Activated T-cell treated with anti-CD3 and anti-CD28 coated beads for 48 hours (primary cell): Measurements from ENCODE around the gene SH3TC1.

Source experiments
- DNase-seq: peaks from one replicate; pipeline ENCODE4 v3.0.0-alpha.2; 2020; ENCODE audit warnings: low read depth

The SH3TC1 gene

DNA sequence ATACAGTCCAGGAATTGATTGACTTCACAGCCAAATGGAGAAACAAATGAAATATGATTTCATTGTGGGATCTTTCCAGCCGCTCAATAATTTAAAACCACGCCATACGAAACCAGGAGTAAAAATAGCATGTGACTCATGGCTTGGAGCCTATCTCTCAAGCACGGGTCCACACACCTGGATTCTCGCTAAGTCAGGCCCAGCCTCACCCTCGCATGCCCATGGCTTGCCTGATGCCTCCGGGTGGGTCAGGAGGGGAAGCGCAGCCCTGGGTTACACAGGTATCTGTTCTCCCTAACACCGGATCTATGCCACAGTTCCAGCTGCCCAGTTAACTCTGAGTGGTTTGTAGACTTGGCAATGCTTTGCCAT is 34.9 kb upstream of the SH3TC1 start:
- DNase-seq, result no peak

DNA sequence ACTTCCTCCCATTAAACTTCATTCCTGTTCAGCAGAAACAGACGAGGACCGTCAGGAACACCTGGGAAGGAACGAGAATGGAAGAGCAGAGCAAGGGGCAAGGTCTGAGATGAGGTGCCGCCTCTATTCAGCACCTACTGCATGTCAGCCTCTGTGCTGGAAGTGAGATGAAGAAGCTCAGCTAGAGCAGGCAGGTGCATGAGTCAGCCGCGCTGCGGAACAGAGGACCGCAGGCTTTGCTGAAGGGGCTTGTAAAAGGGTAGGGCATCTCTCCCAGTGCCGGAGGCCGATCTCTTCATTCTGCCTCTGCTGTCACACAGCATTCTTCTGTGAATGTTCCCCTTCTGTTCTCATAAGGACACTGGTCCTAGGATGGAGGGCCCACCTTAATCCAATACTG is 34.4 kb upstream of the SH3TC1 start:
- no peak for DNase-seq

DNA sequence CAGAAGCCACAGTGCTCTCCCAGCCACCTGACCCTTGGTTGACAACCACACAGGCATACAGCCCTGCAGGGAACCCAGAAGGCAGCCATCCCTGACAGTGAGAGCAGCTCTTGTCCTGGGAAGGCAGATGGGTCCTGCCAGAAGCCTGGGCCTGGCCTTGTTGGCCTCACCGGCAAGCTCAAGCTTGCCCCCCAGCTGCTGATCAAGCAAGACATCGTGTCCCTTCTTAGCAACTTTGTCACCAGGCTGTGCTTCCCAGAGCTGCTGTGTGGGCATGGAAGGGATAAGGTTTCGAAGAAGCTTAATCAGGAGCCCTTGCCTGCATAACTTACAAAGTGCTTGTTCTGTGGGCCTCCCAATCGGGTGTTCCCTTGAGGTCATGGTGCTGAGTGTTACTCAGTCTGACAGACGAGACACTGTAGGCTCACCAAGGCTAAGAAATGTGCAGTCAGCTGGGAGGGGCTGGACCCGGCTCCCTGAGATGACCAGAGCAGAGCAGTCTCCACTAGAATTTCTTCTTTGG is 33.7 kb upstream of the SH3TC1 start:
- no peak for DNase-seq

DNA sequence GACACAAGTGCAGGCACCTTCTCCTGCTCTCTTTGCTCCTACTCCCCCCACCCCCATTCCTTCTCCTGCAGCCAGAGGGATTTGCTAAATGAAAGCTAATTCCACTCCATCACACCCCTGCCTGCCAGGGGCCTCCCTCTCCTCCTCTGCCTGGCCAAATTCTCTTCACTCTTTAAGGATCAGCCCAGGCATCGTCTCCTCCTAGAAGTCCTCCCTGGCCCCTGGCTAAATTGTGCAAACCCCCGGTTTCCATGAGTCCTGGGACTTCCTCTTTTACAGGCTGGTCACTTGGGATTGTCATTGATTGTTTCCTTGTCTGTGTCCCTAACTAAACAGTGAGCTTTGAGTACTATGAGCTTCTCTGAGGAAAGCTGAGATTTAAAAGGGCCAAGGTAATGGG is 31.8 kb upstream of the SH3TC1 start:
- DNase-seq, result no peak

DNA sequence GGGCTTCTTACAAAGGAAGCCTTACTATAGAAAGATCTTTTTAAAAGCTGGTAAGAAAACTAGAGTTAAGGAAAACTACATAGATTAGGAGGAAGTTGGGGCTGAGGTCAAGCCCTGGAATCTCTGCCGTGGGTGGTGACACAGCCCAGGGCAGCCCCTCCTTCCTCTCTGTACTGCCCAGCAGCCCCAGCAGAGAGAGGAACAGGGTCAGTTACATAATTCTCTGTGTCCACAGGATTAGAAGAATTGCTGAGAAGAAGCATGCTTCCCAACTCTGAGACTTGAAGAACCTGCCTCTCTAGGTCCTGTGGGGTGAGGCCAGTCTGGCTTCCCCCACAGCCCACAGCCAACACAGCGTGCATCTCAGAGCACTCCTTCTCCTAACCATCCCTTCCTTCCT is 31.3 kb upstream of the SH3TC1 start:
- no peak for DNase-seq

DNA sequence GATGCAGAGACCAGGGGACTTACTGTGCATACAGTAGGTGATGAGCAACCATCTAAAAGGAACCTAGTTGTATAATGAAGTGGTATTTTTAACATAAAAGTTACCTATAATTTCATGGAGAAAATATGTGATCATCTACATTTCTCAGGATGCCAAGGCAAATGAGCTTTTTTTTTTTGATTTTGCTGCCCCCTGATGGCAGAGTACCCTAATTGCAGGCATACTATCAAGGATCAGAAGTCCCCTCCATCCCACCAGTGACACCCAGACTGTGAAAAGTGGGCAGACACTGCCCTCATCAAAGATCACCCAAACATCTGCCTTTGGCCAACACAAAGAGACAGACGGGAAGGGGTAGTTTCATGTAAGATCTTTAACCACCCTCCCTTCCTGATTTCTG is 30.9 kb upstream of the SH3TC1 start:
- no peak for DNase-seq

DNA sequence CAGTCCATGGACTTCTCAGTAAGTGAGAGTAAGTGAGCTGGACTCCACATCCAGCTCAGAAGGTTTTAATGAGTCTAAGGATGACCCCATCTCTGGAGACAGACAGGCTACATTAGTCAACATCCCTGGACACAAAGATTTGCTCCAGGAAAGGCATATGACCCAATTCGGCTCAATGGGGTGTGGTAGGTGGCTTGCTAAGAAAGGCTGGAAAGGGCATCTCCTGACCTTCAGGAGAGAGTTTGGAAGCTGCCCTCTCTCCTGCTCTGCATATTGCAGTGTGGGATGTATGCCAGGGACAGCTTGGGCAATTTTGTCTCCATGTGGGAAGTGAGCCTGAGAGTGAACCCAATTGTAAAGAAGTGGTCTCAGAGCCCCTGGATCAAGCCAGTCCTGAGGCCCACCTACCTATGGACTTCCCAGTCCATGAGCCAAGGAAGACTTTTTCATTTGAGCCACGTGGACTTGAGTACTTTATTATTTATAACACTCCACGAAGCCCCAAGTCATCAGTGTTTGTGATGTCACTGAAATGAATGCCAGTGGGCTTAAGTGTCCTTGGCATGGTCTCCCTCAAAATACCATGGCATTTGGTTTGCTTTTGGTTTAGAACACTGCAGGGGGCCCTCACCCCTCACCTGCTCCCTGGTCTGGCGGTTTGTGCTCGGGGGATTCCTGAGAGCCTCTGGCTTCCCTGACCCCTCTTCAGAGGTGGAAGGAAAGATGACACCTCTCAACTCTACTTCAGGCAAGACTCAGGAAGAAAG is 30.1 kb upstream of the SH3TC1 start:
- no peak for DNase-seq

DNA sequence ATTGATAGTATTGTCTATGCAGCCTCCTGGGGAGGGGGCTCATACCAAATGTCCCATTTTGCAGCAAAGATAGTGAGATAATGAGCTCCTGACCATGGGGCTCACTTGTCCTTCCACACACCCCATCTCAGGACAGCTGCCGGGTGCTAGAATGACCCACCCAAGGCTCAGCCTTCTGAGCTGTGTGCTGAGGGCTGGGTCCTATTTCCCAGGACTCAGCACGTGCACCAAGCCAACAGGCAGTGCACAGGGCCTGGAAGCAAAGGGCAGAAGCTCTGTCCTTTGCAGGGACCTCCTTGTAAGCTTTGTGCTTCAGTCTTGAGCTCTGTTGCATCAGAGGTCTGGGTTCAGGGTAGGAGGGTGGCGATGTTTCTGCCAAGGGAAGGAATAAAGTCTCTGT is 29.3 kb upstream of the SH3TC1 start:
- DNase-seq, result no peak

DNA sequence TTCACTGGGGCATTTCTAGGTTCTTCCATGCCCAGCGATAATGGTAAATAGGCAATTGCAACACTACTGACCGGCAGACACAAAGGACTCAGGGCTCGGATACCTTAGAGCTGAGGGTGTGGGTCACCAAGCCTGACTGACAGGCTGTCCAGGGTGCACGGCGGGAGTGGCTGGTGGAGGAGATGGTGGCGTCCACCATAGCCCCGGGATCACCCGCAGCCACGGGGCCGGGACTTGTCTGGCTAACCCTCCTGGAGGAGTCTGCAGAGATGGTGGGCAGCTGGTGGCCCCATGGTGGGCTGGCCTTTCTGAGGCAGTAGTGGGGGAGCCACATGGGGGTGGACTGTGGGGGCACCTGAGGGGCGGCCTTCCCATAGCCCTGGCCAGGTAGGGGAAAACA is 28.7 kb upstream of the SH3TC1 start:
- no peak for DNase-seq

DNA sequence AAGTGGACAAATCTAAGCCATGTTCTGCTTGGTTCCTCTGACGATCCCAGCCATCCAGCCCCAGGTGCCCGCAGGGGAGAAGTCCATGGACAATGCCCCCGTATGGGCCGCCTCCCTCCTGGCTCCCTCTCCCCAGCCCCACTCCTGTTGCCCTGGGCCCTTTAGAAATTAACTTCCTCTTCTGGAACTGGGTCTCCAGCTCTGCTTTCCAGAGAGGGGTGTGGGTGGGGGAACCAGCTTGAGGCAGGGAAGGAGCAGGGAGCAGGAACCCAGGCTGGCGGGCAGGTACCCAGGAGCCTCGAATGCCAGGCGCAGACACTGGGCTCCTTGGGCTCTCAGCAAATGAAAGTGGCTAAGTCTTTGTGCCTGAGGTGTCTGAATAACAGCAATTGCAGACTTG is 27.8 kb upstream of the SH3TC1 start:
- DNase-seq, result no peak

DNA sequence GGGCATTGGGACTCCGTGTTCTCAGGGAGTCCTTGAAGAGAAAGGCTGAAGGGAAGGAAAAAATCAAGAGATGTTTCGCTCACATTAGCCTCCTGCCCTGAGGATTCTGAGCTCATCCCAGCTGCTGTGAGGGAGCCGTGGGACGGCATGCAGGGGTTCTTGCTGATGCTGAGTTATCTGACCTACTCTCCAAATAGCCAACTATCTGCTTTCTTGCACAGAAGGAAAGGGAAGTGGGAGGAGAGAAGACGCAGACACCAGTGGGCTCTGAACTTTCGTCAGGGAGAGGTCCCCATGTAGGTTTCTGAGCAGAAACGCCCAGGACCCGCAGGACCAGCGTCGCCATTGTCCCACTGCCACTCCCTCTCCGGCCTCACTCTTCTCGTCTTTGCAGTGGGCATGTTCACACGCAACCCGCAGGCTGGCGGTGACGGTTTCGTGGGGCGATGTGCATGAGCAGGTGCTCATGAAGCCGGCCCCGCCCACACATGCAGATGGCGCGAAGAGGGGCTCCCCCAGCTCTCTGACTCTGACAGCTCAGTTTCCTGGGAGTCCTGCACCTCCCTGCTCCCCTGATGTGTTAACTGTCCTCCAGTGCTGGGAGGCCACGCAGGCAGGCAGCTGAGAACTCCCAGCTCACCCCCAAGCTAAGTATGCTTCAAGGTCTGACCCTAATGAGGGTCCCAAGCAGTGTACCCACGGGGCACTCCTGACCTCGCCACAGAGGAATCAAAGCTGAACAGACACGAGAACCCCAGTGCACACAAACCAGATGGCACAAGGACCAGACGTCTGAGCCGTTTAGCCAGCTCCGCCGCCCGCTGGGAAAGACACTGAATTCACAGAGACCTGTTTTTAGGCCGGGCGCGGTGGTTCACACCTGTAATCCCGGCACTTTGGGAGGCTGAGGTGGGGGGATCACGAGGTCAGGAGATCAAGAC is 26.8 kb upstream of the SH3TC1 start:
- DNase-seq, result peak; percentile 40

DNA sequence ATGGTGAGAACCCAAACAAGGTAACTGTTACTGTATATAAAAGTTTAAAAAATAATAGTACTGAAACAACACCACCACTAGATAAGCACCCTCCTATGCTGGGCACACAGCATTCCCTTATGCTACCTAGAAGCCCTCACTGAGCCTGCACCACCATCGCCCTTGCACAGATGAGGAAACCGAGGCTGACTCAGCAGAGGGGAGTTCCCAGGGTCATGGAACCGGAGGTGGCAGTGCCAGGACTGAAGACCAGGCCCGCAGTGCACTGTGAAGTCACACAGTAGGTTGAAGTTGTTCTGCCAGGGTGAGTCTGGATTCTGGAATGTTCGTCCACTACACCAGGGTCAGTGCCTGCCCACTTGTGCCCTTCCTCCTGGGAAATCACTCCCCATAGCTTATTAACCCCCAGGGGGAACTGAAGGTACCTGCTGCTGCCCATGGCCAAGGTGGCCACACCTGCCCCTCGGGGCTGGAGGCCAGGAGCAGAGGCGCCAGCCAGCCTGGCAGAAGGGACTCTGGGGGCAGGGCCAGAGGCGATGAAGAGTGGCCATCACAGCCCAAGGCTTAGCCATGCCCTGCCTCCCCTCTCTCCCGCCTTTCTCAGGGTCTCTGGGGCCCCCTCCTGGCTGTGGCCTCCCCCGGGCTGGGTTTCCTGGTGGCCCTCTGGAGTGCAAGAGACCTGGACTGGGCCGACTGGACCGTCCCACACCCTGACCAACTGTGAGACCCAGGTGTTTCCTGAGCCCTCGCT is 25.4 kb upstream of the SH3TC1 start:
- DNase-seq, result no peak

DNA sequence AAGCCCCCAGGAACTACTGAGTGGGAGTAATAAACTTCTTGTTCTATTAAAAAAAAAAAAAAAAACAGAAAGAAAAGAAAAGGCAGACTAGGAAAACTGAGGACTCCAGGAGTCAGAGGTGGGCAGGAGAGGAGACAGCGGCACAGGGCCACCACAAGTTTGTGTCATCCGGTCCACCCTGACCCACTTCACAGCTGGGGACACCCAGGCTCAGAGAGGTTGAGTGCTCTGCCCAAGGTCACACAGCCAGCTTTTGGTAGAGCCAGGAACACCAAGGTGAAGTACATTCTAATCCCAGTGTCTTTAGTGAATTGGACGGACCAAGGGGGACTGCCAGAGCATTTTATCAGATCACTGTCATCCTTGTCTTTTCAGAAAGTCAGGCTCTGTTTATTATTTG is 24.1 kb upstream of the SH3TC1 start:
- DNase-seq, result no peak

DNA sequence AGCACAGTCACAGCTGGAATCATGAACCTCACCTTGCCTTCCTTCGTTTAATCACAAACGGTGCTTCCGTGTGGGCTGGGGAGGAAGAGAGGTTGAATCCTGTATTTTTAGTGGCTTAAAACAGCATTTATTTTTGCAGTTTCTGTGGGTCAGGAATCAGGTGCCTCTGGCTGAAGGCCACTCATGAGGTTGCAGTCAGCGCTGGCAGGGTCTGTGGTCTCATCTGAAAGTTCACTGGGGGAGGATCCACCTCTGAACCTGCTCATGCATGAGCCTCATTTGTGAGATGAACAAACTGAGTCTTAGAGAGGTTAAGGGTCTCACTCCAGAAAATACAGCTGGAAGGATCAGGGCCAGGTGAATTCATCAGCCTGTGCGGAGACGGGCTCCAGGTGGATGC is 23.4 kb upstream of the SH3TC1 start:
- no peak for DNase-seq

DNA sequence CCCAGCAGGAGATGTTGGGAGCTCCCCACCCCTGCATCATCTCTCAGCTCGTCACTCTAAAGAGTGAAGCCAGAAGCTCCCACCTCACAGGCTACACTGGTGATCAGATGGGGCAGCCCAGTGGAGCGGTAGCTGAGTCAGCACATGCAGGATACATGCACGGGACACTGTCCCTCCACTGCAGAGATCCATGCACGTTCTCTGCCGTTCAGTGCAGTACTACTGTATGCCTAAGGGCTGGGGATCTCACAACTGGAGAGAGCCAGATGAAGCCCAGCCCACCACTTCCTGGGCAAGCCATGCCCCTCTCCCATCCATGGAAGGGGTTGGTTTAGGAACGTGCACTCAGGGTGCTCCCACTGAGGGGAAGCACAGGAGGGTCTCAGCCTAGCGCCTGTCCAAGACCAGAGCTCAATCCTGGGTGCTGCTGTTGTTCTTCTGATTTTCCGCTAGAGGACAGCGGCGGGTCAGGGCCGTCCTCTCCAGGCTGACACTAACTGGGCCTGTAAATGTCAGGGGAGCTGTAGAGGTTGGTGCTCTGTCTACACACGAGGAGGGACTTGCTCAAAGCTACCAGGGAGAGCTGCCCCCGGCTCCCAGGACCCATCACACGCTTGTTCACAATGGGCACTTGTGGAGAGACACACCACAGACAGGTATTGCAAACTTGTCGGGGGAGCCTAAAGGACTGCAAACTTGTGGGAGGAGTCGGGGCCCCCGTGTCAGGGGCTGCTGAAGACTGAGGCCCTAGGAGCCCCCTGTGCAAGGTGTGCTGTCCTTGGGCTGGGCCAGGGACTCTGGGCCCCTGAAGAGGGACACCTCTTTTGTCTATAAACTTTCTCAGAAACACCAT is 22.3 kb upstream of the SH3TC1 start:
- no peak for DNase-seq

DNA sequence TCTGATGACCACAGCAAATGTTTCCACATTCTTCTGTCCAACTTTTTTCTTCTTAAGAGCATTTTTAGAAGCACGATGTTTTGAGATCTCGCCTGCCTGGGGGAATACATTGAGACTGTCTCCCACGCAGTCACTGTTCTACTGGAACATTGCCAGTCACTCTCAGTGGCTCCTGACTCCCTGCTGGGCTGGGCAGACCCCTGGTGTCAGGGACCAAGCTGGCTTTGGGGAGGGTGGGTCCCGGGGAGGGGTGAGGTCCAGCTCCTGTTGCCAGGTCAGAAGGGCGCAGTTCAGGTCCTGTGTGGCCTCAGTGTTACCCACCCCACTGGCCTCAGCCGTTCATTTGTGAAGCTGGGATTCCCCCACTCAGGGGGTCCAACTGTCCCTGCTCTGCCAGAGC is 21.5 kb upstream of the SH3TC1 start:
- DNase-seq, result no peak

DNA sequence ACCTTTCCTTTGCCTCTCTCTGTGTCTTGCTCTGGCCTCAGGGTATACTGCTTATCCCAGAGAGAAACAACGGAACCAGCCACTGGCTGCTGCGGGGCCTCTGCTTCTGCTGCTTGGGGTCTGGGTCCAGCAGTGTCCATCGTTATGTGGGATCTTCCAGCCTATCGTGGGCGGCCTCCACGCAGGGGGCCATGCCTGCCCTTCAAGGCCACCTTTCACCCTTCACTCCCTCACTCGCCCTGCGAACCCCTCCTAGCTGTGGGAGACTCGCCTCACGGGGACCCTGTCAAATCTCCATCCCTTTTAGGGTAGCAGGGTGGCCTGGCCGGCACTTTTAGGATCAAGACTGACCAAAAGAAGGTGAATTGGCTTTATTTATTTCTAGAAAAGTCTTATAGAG is 21.1 kb upstream of the SH3TC1 start:
- no peak for DNase-seq

DNA sequence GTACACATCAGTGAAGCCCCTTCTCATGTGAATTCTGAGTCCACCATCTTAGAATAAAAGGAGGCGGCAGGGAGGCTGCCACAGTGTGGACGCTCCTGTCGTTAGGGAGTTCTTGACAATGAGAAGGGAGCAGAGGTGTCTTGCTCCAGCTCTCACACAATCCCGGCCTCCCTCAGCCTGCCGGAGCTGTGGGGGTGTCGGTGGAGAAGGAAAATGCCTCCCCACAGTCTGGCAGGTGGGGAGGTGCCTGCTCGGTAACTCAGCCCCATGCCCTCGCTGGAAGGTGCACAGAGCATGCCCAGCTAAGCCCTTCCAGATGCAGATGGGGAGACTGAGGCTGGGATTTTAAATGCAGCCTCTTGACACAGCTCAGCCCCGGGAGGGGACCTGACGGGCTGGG is 20.0 kb upstream of the SH3TC1 start:
- DNase-seq, result no peak

DNA sequence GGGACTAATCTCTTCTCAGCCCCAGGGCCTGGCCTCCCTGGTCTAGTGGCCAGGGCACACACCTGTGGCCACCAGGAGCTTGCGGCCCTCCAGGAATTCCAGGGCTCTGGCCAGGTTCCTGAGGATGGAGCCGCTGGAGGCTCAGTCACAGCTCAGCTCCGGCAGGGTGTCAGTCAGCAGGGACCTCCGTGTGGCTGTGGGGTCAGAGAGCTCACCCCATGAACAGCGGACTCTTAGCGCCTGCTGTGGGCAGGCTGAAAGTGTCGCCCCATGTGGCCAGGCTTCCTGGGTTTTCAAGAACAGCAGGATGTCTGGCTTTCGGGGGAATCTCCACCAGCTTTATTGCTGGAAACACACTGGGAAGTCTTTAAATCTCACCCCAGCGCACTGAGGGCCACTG is 19.3 kb upstream of the SH3TC1 start:
- no peak for DNase-seq

DNA sequence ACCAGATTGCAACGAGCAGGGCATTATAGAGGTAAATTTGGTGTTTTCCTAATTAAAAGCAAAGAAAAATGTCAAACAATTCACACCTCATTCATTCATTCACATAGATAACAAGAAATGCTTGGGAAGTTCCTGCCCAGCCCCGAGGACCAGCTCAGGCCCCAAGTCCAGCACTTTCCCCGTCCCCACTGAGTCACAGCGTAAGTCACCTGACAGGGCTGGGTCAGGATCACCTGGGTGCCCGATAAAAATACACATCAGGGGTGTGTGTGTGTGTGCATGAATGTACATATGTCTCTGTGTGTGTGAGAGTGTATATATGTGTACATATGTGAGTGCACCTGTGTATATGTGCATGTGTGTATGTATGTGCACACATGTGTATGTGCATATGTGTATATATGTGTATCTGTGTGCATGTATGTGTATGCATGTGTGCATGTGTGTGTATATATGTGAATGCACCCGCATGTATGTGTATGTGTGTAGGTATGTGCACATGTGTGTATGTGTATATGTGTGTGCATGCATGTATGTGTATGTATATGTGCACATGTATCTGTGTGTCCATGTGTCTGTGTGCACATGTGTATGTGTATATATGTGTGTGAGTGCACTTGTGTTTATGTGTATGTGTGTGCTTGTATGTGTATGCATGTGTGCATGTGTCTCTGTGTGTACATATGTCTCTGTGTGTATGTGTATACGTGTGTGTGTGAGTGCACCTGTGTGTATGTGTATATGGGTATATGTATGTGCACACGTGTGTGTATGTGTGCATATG is 18.6 kb upstream of the SH3TC1 start:
- no peak for DNase-seq

DNA sequence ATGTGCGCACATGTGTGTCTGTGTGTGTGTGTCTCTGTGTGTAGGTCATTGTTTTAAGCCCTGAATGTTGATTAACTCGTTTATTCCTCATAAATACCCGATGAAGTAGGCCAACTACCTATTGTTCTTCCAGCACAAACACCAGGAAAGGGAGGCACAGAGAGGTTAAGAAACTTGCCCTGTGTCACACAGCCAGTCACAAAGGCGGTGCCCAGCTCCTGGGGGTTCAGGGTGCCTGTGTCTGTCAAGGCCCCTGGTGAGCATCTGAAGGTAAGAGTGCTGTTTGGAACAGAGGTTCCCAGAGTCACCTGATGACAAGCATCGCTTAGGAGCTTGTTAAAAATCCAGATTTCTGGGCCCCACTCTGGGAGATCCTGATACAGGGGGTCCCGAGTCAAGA is 18.0 kb upstream of the SH3TC1 start:
- DNase-seq, result no peak
